Lung (tissue), 16 donors: ENCODE results near the gene ALDH1A1. TPM values are rescaled to one million over a fixed set of nuclear protein-coding genes. Genes with fewer than 3 reads are reported as not detected.
A peak's percentile ranks its signal among the peaks of the same experiment; 100 is the strongest.

Source experiments
- ATAC-seq: fragments of 200-7000 bp; cut with Tn5 transposase; one replicate; pipeline ENCODE4 v1.9.1; 2020; ENCODE audit warnings: moderate number of reproducible peaks; ENCODE audit not compliant: insufficient read depth, low FRiP score
- DNase-seq, 3 donors: peaks; one replicate each; pipeline ENCODE4 v3.0.0-alpha.2; 2013 to 2017
- H3K27ac ChIP-seq, 2 donors: one replicate each; pipeline ENCODE4 v1.5.1; 2013; ENCODE audit warnings: mild to moderate bottlenecking in 2 of 2, moderate library complexity in 2 of 2, control low read depth in 1 of 2, inconsistent platforms in 1 of 2, low read depth in 1 of 2, low read length in 1 of 2
- H3K27me3 ChIP-seq, 3 donors: one replicate each; pipeline ENCODE4 v1.5.1; 2013; ENCODE audit warnings: low read length in 2 of 3; ENCODE audit not compliant: control insufficient read depth in 3 of 3, insufficient read depth in 3 of 3
- H3K36me3 ChIP-seq, 4 donors: one replicate each; pipeline ENCODE4 v1.5.1; 2013; ENCODE audit warnings: low read length in 4 of 4, mild to moderate bottlenecking in 1 of 4, moderate library complexity in 1 of 4; ENCODE audit not compliant: control insufficient read depth in 4 of 4, insufficient read depth in 4 of 4
- H3K4me1 ChIP-seq, 5 donors: one replicate each; pipeline ENCODE4 v1.5.1; 2013; ENCODE audit warnings: low read length in 5 of 5, mild to moderate bottlenecking in 2 of 5, moderate library complexity in 1 of 5; ENCODE audit not compliant: control insufficient read depth in 5 of 5, insufficient read depth in 5 of 5
- H3K4me3 ChIP-seq: one replicate; pipeline ENCODE4 v1.5.1; 2013; ENCODE audit warnings: mild to moderate bottlenecking, control low read depth, moderate library complexity
- H3K9ac ChIP-seq, 2 donors: one replicate each; pipeline ENCODE4 v1.5.1; 2013; ENCODE audit warnings: low read length in 2 of 2, control low read depth in 1 of 2; ENCODE audit not compliant: insufficient read depth in 1 of 2
- H3K9me3 ChIP-seq, 4 donors: one replicate each; pipeline ENCODE4 v1.5.1; 2013; ENCODE audit warnings: low read length in 3 of 4, mild to moderate bottlenecking in 1 of 4, moderate library complexity in 1 of 4; ENCODE audit not compliant: control insufficient read depth in 4 of 4, insufficient read depth in 3 of 4
- CTCF ChIP-seq: IDR thresholded peaks from 2 replicates; pipeline ENCODE4 v1.5.1; 2012; ENCODE audit warnings: mild to moderate bottlenecking; ENCODE audit errors: control extremely low read depth, extremely low read depth
- WGBS, 2 donors: extraction: QIAGEN DNeasy Blood & Tissue Kit; methylation state at CpG; one replicate each; pipeline ENCODE4 v1.1.7; 2013; 5-methylcytosine and 5-hydroxymethylcytosine counted together
- long read RNA-seq, 5 donors: transcript quantifications; one replicate each; lab custom pipeline, GENCODE V29; 2026
- polyA plus RNA-seq, 2 donors: library from polyadenylated mRNA; stranded (reverse); fragments of 200-250 nt; gene quantifications; one replicate each; pipeline ENCODE4 v1.2.1, GENCODE V29; 2013
- total RNA-seq, 2 donors: library from RNA; depleted of rRNA in 1 of 2; stranded (reverse); fragments of >200 nt in 1 of 2; gene quantifications; one replicate each; pipeline ENCODE4 v1.2.1, GENCODE V29; 2014 to 2021
- donor health status: control.
- donor health status: control.
- donor health status: Bipolar disorder and iron deficiency.
- donor health status: healthy.
- donor health status: DM: yes; HTN: yes; CAD: no.

ALDH1A1 gene
- total RNA-seq (100 to 1,000 TPM; 124 to 137 TPM), polyA plus RNA-seq (100 to 1,000 TPM in 1 of 2 donors, 10 to 100 TPM in 1; 31.9 to 168 TPM)
- long read RNA-seq, donor 1, transcript ALDH1A1-201 (13 exons, 2,107 nt) = major isoform, 7 of 13 reads
- long read RNA-seq, donor 1, partial matches to known transcripts = 6 of 13 reads
- long read RNA-seq, donor 1, other reads (novel, unspliced or antisense) = 0 of 13 reads
- long read RNA-seq, donor 2, transcript ALDH1A1-201 (13 exons, 2,107 nt) = major isoform, 5 of 5 reads
- long read RNA-seq, donor 2, partial matches to known transcripts = 0 of 5 reads
- long read RNA-seq, donor 2, other reads (novel, unspliced or antisense) = 0 of 5 reads
- long read RNA-seq, donor 3, transcript ALDH1A1-201 (13 exons, 2,107 nt) = major isoform, 5 of 5 reads
- long read RNA-seq, donor 3, partial matches to known transcripts = 0 of 5 reads
- long read RNA-seq, donor 3, other reads (novel, unspliced or antisense) = 0 of 5 reads
- long read RNA-seq, donor 4, partial matches to known transcripts = 0 of 3 reads
- long read RNA-seq, donor 4, other reads (novel, unspliced or antisense) = 0 of 3 reads
- long read RNA-seq, donor 5, transcript ALDH1A1-201 (13 exons, 2,107 nt) = major isoform, 9 of 9 reads
- long read RNA-seq, donor 5, partial matches to known transcripts = 0 of 9 reads
- long read RNA-seq, donor 5, other reads (novel, unspliced or antisense) = 0 of 9 reads

- WGBS, 2 donors = 5 to 12% methylated on average over 9 of the region's 9 CpGs
- H3K9me3 ChIP-seq = no peaks in the 10 kb centered on the region
- peak within 1 kb of the TSS; percentile 44 to 45 for H3K27ac ChIP-seq
- ATAC-seq (peak; percentile 59), DNase-seq (peak in 2 of 3 donors; percentile 56 to 61)
- H3K27me3 ChIP-seq = no peaks in the 10 kb centered on the region
- no peak for TF ChIP-seq CTCF
- peaks cover 0 to 48% (median 16%) of the 10 kb centered on the region in 5 donors for H3K4me1 ChIP-seq
- H3K9ac ChIP-seq = peak within 1 kb of the TSS in 1 of 2 donors; percentile 67
- H3K36me3 ChIP-seq = no peaks in the 10 kb centered on the region
- no peak within 1 kb of the TSS for H3K4me3 ChIP-seq
These were observed at the start of gene ALDH1A1 for GRCh38 chr9:72952914-72953313. TSS of gene ALDH1A1 (minus strand) at chr9:72953053. CDS start at chr9:72953000, 53 bp downstream.

GRCh38 chr9:73001860-73002259, 49.0 kb upstream of the ALDH1A1 start:
- no peak for DNase-seq
- Histone ChIP-seq H3K4me1 (peaks cover 0 to 5% (median 0%) of the 10 kb centered on the region in 5 donors), H3K27me3 (no peaks in the 10 kb centered on the region), H3K9me3 (no peaks in the 10 kb centered on the region), H3K9ac (no peak overlapping the region), H3K27ac (no peak overlapping the region), H3K4me3 (no peak overlapping the region), H3K36me3 (no peaks in the 10 kb centered on the region)
- 95 to 97% methylated on average over 3 of the region's 3 CpGs for WGBS, 2 donors
- ATAC-seq = no peak
- no peak for TF ChIP-seq CTCF

- no peak for TF ChIP-seq CTCF
- no peaks in the 10 kb centered on the region for H3K36me3 ChIP-seq
- no peaks in the 10 kb centered on the region for H3K27me3 ChIP-seq
- no peak overlapping the region for H3K9ac ChIP-seq
- WGBS, 2 donors = 87 to 92% methylated on average over 4 of the region's 4 CpGs
- no peak overlapping the region for H3K27ac ChIP-seq
- H3K9me3 ChIP-seq = no peaks in the 10 kb centered on the region
- no peak for ATAC-seq
- H3K4me3 ChIP-seq = no peak overlapping the region
- no peak for DNase-seq
- peaks cover 0 to 5% (median 0%) of the 10 kb centered on the region in 5 donors for H3K4me1 ChIP-seq
These were observed 45.5 kb upstream of the ALDH1A1 start for GRCh38 chr9:72998363-72998762.
